Measurements from ENCODE around the gene LRRC59. TPM values are rescaled to one million over a fixed set of nuclear protein-coding genes. Genes with fewer than 3 reads are reported as not detected.
"Not testable (repeated sequence)": the region's sequence is repeated elsewhere in the genome, so short reads cannot be mapped to it uniquely, and the experiment has no call there.

LRRC59 gene
- total and polyA plus RNA-seq, 2 of the 8 experiments (the other 6 are each of a cell fraction or from before 2014, with no cell fraction given) = 48.3 to 117 TPM

DNA sequence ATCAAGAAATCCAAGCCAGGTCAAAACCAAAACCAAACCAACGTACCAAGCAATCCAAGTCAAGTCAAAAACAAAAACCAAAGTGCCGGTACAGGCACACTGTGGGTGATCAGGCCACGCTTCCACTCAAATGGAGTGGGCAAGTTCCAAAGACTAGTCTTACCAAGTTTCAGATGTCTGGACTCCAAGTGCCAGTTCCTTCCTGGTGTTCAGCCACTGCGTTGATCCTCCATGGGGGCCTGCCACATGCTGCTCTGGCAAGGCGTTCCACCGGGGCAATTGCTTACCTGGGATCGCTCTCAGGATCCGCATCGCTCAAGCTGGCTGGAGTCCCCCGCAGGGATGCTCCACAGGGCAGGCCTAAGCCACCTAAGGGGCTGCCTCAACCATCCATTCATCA lies 22.3 kb upstream of the LRRC59 start:
- CTCF ChIA-PET (ENCODE audit: partially characterized antibody) = interaction anchor here (1.1 kb wide), 1 partner anchor 22 kb away, joined by 3 read pairs; no protein-coding TSS in a partner anchor
- H3K4me1 ChIP-seq (replicated peaks in 1 of 4; ENCODE audit: control insufficient read depth in 3 of 4, insufficient read depth in 4 of 4, low read length in 3 of 4); H3K27me3 ChIP-seq (replicated peaks in 1 of 4; ENCODE audit: control insufficient read depth in 3 of 4, extremely low read depth in 1 of 4, insufficient read depth in 3 of 4, low read length in 3 of 4); H3K79me1 ChIP-seq (ENCODE audit: low read depth, low read length); H3K4me3 ChIP-seq (ENCODE audit: extremely low read depth in 1 of 4, insufficient read depth in 2 of 4, low read depth in 3 of 4, low read length in 4 of 4); H3K36me3 ChIP-seq (ENCODE audit: control insufficient read depth in 2 of 4, insufficient read depth in 4 of 4, low read length in 3 of 4); H2AFZ ChIP-seq (ENCODE audit: low read length); H3K14ac ChIP-seq (ENCODE audit: insufficient read length); H3K56ac ChIP-seq (replicated peaks; ENCODE audit: insufficient read length, low read depth, low read length); H3K9me3 ChIP-seq (ENCODE audit: insufficient read depth in 2 of 2, low read depth in 1 of 2, low read length in 1 of 2); H3K18ac ChIP-seq (ENCODE audit: extremely low read depth, low read length); H4K5ac ChIP-seq (ENCODE audit: insufficient read length, low read depth, low read length); H2BK5ac ChIP-seq (ENCODE audit: low read depth, low read length); H2AK5ac ChIP-seq (ENCODE audit: low read depth, low read length); H2BK120ac ChIP-seq (replicated peaks; ENCODE audit: low read depth, low read length); H3K23ac ChIP-seq (ENCODE audit: insufficient read length); H4K20me1 ChIP-seq (replicated peaks in 1 of 2; ENCODE audit: control insufficient read depth in 1 of 2, insufficient read depth in 2 of 2, low read length in 2 of 2); H4K8ac ChIP-seq (ENCODE audit: extremely low read depth, insufficient read depth, low read length); FAIRE-seq; POLR2A ChIA-PET (ENCODE audit: partially characterized antibody); H3K4me2 ChIP-seq (ENCODE audit: insufficient read depth in 1 of 2, low read depth in 2 of 2, low read length in 2 of 2); H4K91ac ChIP-seq (replicated peaks; ENCODE audit: insufficient read length, low read length); H3K27ac ChIP-seq (ENCODE audit: low read depth, low read length); H2BK15ac ChIP-seq (ENCODE audit: low read length); H2BK20ac ChIP-seq (ENCODE audit: low read length); H2BK12ac ChIP-seq (ENCODE audit: low read depth, low read length); H3K9ac ChIP-seq (replicated peaks in 1 of 4; ENCODE audit: extremely low read depth in 1 of 4, low read depth in 3 of 4, low read length in 3 of 4); DNase-seq (ENCODE audit: low read depth in 1 of 2, low spot score in 2 of 2); H3K4ac ChIP-seq (replicated peaks; ENCODE audit: insufficient read length, low read depth, low read length); H3K23me2 ChIP-seq (ENCODE audit: low read depth, low read length); H3K79me2 ChIP-seq (ENCODE audit: control insufficient read depth in 1 of 2, insufficient read depth in 2 of 2, low read length in 2 of 2): not testable (repeated sequence)
- 94% methylated on average over 10 of the region's 10 CpGs; no CpG with 5 or more reads in 1 of the 2 experiments for WGBS, 2 experiments (ENCODE audit: extremely low coverage in 1 of 2, insufficient coverage in 1 of 2, insufficient read length in 1 of 2, insufficient replicate concordance in 2 of 2, low coverage in 1 of 2, low lambda C conversion rate in 2 of 2, missing lambda C conversion rate in 1 of 2)
